ENCODE measurements around the gene DNAJB2.
A peak's percentile ranks its signal among the peaks of the same experiment; 100 is the strongest.

DNAJB2 gene

GRCh38 chr2:219335373-219335786 lies 56.2 kb downstream of the DNAJB2 start:
- DNase-seq (ENCODE audit: low read depth), result peak; percentile 36

More at GRCh38 chr2:219335373-219335786, 56.2 kb downstream of the DNAJB2 start:
- no peak for TF ChIP-seq CTCF (conservative IDR thresholded peaks at IDR 0.05; ENCODE audit: low read depth, low read length)
- H3K4me3 ChIP-seq (ENCODE audit: low read length), result no peak overlapping the region
